ENCODE data around the gene CDH12. TPM values are rescaled to one million over a fixed set of nuclear protein-coding genes. Genes with fewer than 3 reads are reported as not detected.
"Not testable (repeated sequence)": the region's sequence is repeated elsewhere in the genome, so short reads cannot be mapped to it uniquely, and the experiment has no call there.

CDH12 gene
- total RNA-seq, 1 experiment from 2014 or later: not detected

DNA sequence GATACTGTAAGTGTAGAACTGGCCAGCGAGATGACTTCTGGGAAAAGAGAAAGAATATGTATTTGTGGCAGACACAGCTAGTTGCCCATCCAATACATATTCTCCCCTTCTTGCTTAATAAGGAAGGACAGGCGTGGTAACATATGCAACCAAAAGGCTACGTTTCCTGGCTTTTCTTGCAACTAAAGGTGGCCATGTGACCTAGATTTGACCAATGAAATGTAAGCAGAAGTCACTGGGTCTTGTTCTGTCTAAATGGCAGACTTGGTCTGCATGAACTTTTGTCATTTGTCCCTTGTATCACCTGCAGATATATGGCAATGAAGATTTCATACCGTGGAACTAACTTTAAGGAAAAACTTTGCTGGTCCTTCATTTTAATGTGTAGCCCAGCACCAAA, 183.8 kb downstream of the CDH12 start:
- DNase-seq (ENCODE audit: low spot score): no peak
- in situ Hi-C loops (cut with HindIII; ENCODE audit: low sequenced_read_pairs): no loop called here

DNA sequence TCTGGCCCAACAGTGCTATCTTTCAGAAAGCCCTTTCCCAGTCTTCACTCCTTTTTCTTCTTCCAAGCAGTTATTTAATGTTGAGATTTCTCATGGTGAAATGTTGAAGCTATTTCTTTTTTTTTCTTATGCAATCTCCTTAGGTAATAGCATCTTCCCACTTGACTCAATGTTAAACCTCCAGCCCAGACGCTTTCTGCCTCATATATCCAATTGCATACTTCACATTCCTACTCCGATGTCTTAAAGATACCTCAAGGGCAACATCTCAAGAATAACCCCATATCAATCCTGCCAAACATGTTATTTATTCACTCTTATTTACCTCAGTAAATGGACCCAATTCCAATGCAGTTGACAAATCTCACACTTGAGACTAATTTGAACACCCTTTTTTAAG, 187.3 kb downstream of the CDH12 start:
- DNase-seq (ENCODE audit: low spot score): no peak
- in situ Hi-C loops (cut with HindIII; ENCODE audit: low sequenced_read_pairs): no loop called here

DNA sequence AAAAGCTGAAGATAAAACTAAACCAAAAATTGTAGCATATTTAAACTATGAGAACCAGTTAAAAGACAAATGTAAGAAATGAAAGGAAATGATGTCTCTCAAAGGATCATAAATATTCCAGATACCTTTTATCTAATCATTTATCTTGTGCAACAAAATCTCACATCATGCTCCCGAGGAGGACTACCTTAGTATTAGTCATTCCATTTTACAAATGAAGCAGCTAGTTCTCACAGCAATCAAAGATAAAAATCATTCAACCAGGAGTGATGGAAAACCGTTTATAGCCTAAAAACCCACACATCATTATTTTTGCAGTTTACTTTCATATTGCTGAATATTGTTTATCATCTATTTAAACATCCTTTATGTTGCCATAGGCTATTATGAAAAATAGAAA, 190.0 kb downstream of the CDH12 start:
- no peak for DNase-seq (ENCODE audit: low spot score)
- in situ Hi-C loops (cut with HindIII; ENCODE audit: low sequenced_read_pairs): no loop called here

DNA sequence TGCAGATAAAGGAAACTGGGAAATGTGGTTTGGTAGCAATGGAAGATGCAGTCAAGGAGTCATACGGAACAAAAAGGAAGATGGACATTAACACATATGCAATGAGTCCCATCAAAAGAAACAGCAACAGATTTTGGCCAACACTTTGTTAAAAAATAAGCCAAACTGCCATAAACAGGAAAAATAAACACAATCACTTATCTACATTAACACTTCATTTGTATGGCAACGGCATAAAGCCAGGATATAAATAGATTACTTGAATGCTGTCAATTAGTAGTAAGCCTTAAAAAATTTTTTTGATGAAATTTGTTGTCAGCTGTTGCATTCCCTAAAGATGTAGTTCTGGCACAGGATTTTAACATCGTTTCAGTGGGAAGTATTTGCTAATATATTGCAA, 190.8 kb downstream of the CDH12 start:
- in situ Hi-C loops (cut with HindIII; ENCODE audit: low sequenced_read_pairs): no loop called here
- no peak for DNase-seq (ENCODE audit: low spot score)

DNA sequence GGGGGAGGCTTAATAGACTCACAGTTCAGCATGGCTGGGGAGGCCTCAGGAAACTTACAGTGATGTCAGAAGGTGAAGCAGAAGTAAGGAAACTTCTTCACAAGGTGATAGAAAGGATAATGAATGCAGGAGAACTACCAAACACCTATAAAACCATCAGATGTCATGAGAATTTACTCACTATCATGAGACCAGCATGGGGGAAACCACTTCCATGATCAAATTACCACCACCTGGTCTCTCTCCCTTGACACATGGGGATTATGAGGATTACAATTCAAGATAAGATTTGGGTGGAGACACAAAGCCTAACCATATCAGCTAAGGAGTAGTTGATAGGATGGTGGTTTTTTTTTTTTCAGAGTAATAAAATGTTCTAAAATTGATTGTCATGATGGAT, 201.8 kb downstream of the CDH12 start:
- in situ Hi-C loops (cut with HindIII; ENCODE audit: low sequenced_read_pairs): no loop called here
- no peak for DNase-seq (ENCODE audit: low spot score)

DNA sequence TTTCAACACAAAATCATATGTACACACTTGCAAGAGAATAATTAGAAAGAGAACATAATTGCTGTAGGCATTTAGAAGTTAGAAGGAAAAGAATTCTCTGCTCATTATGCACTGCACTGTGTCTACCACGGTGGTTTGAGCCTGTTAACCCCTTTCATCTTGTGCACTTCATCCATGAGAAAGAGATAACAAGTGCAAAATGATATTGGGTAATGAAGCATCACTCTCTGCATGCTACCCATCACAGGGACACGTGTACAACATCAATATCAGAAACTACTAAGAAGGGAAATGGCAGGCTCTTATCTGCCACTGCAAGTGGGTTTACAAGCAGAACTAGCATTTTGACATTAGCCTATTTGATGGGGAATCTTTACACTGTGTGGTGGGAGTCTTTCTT, 202.6 kb downstream of the CDH12 start:
- in situ Hi-C loops (cut with HindIII; ENCODE audit: low sequenced_read_pairs): no loop called here
- no peak for DNase-seq (ENCODE audit: low spot score)

DNA sequence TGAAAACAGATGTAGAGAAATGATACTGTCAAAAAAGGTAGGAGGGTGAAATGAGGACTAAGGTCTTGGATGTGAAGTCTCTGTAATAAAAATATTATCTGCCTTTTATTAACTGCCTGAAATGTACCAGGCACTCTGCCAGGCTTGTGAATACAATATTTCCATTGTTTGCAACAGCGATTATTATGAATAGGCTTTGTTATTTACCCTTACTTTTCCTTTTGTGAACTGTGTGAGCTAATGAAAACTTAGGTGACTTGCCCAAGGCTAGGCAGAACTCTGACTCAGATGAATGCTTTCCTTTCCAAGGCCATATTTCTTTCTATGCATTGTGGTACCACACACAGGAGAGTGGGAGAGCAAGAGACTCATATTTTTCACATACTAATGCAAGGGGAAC, 204.1 kb downstream of the CDH12 start:
- in situ Hi-C loops (cut with HindIII; ENCODE audit: low sequenced_read_pairs): no loop called here
- DNase-seq (ENCODE audit: low spot score): no peak

DNA sequence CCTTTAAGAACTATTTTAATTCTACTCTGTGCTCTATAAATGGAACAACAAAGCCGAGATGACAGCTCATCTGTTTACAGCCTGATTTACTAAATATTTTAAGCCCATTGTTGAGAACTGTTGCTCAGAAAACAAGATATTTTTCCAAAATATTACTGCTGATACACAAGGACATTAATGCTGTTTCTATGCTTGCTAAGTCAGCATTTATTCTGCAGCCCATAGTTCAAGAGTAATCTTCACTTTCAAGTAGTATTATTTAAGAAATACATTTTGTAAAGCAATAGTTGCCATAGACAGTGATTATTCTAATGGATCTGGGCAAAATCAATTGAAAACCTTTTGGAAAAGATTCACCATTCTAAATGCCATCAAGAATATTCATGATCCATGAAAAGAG, 208.3 kb downstream of the CDH12 start:
- in situ Hi-C loops (cut with HindIII; ENCODE audit: low sequenced_read_pairs): no loop called here
- no peak for DNase-seq (ENCODE audit: low spot score)

DNA sequence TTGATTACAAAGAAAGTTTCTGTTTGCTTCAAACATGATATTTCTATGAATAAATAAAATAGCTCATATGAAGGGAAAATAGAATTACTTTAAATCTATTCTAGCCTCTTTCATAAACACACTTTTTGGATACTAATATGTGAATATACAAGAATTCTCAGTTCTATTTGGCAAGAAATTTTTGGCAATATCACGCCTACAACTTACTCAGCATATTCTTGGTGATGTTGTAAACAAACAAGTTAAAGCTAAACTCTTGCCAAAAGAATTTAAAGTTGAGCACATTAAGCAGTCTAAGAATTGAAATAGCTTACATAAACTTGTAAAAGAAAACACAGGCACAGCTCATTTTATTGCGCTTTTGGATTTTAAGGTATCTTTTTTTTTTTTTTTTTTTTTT, 209.8 kb downstream of the CDH12 start:
- in situ Hi-C loops (cut with HindIII; ENCODE audit: low sequenced_read_pairs): no loop called here
- no peak for DNase-seq (ENCODE audit: low spot score)

DNA sequence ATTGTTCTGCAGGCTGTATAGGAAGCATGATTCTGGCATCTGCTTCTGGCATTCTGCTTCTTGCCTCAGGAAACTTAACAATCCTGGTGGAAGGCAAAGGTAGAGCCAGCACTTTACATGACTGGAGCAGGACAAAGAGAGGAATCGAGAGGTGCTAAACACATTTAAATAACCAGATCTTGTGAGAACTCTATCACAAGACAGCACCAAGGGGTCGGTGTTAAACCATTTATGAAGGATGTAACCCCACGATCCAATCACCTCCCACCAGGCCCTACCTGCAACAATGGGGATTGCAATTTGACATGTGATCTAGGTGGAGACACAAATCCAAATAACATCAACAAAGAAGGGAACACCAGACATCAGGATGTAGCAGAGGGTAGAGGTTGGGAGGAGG, 221.5 kb downstream of the CDH12 start:
- in situ Hi-C loops (cut with HindIII; ENCODE audit: low sequenced_read_pairs): no loop called here

DNA sequence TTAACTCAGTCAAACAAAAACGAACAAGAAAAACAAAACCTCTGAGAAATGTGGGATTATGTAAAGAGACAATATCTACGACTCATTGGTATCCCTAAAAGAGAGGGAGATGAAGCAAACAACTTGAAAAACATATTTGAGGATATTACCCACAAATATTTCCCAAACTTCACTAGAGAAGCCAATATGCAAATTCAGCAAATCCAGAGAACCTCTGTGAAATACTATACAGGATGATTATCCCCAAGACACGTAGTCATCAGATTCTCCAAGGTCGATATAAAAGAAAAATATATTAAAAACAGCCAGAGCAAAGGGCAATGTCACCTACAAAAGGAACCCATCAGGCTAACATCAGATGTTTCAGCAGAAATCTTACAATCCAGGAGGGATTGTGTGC, 226.1 kb downstream of the CDH12 start:
- DNase-seq (ENCODE audit: low spot score): no peak
- in situ Hi-C loops (cut with HindIII; ENCODE audit: low sequenced_read_pairs): no loop called here

More for the DNA sequence above, 221.5 kb downstream of the CDH12 start:
- DNase-seq (ENCODE audit: low spot score): no peak

DNA sequence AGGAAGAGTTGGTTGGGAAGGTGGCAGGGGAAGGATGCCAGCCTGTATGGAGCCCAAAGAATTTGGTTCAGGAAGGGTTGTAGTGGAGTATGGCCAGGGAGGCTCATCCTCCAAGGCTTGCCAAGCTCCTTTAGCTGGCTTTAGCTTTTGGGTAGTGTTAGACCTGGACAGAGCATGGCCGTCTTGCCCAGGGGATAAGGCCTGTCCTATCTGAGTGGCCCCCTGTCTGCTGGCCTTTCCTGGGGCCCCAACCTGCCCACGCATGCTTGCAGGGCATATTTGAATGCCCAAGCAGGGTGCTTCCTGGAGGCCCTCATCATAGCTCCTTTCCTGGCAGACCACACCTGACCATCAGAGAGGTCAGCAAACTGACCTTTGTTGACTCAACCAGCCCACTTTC, 227.7 kb downstream of the CDH12 start:
- no peak for DNase-seq (ENCODE audit: low spot score)
- in situ Hi-C loops (cut with HindIII; ENCODE audit: low sequenced_read_pairs): no loop called here

DNA sequence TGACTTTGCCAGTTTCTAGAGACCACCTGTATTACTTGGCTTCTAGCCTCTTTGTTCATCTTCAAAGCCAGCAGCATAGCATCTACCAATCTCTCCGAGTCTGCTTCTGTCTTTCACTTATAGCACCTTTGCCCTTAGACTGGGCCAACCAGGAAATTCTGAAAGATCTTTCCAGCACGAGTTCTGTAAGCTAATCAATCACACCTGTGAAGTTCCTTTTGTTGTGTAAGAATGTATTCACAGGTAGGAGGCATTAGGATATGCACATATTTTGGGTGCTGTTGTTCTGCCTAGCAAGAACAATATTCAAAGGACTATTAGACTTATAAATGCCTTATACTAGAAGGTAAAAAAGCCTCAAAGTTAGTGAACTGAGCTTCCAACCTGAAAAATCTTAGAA, 232.1 kb downstream of the CDH12 start:
- no peak for DNase-seq (ENCODE audit: low spot score)

DNA sequence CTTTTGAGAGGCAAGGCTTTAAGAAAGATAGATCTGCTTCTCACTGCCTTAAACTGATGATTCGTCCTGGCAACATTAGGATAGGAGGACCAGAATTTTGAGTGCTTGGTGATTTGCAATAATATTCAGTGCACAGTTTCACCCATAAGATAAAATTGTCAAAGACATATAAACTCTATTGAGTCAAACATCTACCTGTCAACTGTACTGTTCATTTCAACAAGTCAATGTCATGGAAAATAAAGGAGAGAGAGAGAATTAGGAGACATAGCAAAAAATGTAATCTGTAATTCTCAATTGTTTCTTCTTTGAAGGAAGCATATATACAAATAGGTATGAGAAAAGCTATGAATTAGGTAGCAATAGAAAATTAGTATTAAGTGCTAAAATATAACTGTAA, 237.2 kb downstream of the CDH12 start:
- in situ Hi-C loops (cut with HindIII; ENCODE audit: low sequenced_read_pairs): no loop called here
- no peak for DNase-seq (ENCODE audit: low spot score)

More for the DNA sequence above, 232.1 kb downstream of the CDH12 start:
- in situ Hi-C loops (cut with HindIII; ENCODE audit: low sequenced_read_pairs): no loop called here

DNA sequence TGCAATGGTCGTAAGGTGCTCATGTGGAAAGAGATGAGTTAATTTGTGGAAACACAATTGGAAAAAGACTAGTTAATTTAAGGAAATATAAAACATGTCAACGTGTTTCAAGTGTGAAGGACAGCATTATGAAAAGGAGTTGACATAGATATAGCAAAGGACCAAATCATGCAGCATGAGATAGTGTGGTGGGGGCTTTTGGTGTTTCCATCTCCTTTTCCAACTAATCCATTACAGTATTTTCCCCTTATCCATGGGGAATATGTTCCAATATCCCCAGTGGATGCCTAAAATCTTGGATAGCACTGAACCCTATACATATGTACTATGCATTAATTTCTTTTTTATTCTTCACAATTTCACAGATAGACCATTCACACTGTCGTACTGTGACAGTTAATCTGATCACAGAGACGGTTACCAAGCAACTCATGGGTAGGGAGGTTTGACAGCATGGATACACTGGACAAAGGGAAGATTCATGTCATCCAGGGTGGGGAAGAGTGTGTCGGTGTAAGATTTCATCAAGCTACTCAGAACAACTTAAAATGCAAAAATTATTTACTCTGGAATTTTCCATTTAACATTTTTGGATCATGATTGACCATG, 238.6 kb downstream of the CDH12 start:
- no peak for DNase-seq (ENCODE audit: low spot score)
- in situ Hi-C loops (cut with HindIII; ENCODE audit: low sequenced_read_pairs): no loop called here

DNA sequence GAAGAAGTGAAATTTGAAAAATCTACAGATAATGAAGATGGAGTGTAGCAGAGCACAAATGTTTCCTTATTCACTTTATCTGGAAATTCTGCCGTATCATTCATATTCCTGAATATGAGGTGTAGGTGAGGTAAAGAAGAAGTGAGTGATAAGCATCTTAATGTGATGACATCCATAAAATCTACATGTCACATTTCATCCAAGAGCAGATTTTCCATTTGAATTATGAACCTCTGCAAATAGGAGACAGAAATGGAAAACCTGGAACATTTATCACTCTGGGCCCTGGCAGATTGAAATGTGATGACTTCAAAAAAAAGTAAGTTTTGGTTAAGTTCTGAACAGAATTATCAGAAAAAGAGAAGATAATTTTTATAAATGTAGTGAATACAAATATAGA, 240.2 kb downstream of the CDH12 start:
- in situ Hi-C loops (cut with HindIII; ENCODE audit: low sequenced_read_pairs): no loop called here
- DNase-seq (ENCODE audit: low spot score): no peak

DNA sequence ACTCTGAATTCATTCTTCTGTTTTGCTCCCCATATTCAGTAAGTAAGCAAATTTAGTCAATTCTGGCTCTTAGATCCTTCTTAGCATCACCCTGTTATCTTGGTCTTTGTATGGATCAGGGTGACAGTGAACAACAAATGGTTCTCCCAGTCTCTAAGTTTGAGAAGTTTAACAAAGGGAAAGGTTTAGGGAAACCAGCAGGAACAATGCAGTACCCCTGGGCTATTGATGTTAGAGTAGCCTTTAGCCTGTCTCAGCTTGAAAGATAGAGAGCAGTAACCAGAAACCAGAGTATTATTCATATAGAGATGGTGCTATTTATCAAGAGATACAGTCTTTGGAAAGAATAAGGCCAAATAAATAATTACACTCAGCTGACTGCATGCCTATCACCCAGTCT, 241.8 kb downstream of the CDH12 start:
- no peak for DNase-seq (ENCODE audit: low spot score)
- in situ Hi-C loops (cut with HindIII; ENCODE audit: low sequenced_read_pairs): no loop called here

DNA sequence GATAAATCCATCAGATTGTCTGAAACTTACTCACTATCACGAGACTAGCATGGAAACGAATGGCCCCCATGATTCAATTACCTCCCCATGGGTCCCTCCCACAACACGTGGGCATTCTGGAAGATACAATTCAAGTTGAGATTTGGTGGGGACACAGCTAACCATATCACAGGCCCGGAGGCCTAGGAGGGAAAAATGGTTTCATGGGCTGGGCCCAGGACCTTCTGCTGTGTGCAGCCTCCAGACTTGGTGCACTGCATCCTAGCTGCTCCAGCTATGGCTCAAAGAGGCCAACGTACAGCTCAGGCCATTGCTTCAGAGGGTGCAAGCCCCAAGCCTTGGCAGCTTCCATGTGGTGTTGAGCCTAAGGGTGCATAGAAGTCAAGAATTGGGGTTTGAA, 245.6 kb downstream of the CDH12 start:
- DNase-seq (ENCODE audit: low spot score); in situ Hi-C loops (cut with HindIII; ENCODE audit: low sequenced_read_pairs): not testable (repeated sequence)

DNA sequence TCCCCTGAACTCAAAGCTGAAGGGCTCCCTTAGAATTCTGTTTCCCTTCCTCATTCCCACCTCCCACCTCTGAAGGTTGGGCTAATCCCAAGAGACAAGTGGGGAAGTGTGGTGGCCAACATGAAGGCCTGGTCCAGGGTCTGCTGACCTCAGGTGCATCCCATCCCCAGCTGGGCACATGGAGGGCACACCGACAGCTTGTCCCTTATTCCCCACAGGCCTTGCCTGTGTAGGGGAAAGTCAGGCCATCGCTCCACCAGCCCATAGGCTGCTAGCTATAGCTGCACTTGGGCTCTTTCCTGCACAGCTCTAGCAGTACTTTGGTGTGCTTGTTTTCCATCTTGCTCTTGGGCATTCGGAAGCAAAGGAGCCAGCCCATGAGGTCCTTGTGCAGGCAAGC, 247.7 kb downstream of the CDH12 start:
- no peak for DNase-seq (ENCODE audit: low spot score)
- in situ Hi-C loops (cut with HindIII; ENCODE audit: low sequenced_read_pairs): no loop called here

DNA sequence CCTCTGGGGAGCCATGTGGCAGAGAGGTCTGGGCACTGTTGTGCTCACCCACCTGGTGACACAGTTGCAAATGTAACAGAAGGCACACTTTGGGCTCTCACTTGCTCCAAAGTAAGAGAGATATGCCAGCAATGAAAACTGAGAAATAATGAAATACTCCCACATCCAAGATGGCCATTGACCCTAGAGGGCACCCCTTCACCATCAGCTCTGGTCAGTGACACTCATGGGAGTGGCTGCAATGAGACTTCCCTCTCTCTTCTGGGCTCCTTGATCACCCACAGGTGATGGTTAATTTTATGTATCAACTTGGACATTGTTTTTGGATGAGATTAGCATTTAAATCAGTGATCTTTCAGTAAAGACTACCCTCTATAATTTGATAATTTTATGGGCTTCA, 248.4 kb downstream of the CDH12 start:
- in situ Hi-C loops (cut with HindIII; ENCODE audit: low sequenced_read_pairs): no loop called here

DNA sequence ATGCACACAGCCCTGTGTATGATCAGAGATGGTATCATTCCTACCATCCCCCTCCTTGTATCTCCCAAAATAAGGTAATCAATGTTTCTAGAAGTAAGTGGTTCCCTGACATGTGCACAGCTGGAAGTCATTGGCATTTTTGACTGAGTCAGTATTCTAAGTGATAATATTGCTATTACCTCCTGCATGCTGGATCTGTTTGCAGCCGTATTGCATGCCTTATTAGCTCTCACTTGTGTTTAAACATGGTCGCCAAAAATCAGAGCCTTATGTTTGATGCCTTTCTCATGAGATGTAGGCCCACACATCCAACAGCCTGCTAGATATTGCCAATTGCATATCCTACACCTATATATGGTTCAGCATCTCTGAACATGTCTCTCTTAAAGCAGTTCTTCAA, 254.3 kb downstream of the CDH12 start:
- in situ Hi-C loops (cut with HindIII; ENCODE audit: low sequenced_read_pairs): no loop called here
- DNase-seq (ENCODE audit: low spot score): no peak

More for the DNA sequence above, 248.4 kb downstream of the CDH12 start:
- no peak for DNase-seq (ENCODE audit: low spot score)
